HUES64 (cell line): ENCODE data around the gene GH2.
"Not testable (repeated sequence)": the region's sequence is repeated elsewhere in the genome, so short reads cannot be mapped to it uniquely, and the experiment has no call there.

ENCODE experiments used
- H3K27ac ChIP-seq: 2 replicates; pipeline ENCODE4 v1.7.0; 2013; ENCODE audit warnings: low read depth, low read length, inconsistent platforms
- H3K27me3 ChIP-seq: 2 replicates; pipeline ENCODE4 v1.6.1; 2013; ENCODE audit warnings: mild to moderate bottlenecking, low read length; ENCODE audit not compliant: insufficient read depth
- H3K36me3 ChIP-seq: 2 replicates; pipeline ENCODE4 v1.6.1; 2013; ENCODE audit warnings: mild to moderate bottlenecking, low read length; ENCODE audit not compliant: insufficient read depth
- H3K4me1 ChIP-seq: 2 replicates; pipeline ENCODE4 v1.6.1; 2013; ENCODE audit warnings: mild to moderate bottlenecking, low read length, moderate library complexity; ENCODE audit not compliant: insufficient read depth
- H3K4me3 ChIP-seq: 2 replicates; pipeline ENCODE4 v1.5.1; 2013; ENCODE audit warnings: mild to moderate bottlenecking, low read length, moderate library complexity
- H3K9ac ChIP-seq: 2 replicates; pipeline ENCODE4 v1.6.1; 2013; ENCODE audit warnings: mild to moderate bottlenecking, low read depth, low read length
- H3K9me3 ChIP-seq: 2 replicates; pipeline ENCODE4 v1.6.1; 2013; ENCODE audit warnings: low read depth, low read length; ENCODE audit not compliant: insufficient read depth
- WGBS: fragments of 150-250, 120-280 bp; methylation state at CpG from one replicate; pipeline ENCODE4 v1.1.7; 2013; ENCODE audit warnings: missing lambda C conversion rate; 5-methylcytosine and 5-hydroxymethylcytosine counted together

Gene GH2

DNA sequence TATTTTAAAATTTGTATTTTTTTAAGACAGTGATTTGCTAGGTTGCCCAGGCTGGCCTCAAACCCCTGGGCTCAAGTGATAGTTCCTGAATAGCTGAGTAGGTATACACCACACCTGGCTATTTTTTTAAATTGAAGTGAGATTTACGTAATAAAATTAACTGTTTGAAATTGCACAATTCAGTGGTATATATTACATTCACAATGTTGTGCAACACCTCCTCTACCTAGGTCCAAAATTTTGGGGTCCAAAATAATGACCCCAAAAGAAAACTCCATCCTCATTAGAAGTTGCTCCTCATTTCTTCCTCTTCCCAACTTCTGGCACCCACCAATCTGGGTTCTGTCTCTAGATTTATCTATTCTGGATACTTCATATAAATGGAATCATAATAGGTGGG is 36.2 kb downstream of the GH2 start:
- Histone ChIP-seq H3K9ac (no peak overlapping the region), H3K27me3 (peaks cover 44% of the 10 kb centered on the region), H3K9me3 (0 out of 2 replicates have a peak, but pooled peaks cover 3% of the 10 kb centered on the region), H3K4me1 (peaks cover 6% of the 10 kb centered on the region), H3K27ac (no peak overlapping the region), H3K4me3 (no peak overlapping the region), H3K36me3 (no peaks in the 10 kb centered on the region)
- WGBS: no CpG with 5 or more reads among the region's 1 CpG

DNA sequence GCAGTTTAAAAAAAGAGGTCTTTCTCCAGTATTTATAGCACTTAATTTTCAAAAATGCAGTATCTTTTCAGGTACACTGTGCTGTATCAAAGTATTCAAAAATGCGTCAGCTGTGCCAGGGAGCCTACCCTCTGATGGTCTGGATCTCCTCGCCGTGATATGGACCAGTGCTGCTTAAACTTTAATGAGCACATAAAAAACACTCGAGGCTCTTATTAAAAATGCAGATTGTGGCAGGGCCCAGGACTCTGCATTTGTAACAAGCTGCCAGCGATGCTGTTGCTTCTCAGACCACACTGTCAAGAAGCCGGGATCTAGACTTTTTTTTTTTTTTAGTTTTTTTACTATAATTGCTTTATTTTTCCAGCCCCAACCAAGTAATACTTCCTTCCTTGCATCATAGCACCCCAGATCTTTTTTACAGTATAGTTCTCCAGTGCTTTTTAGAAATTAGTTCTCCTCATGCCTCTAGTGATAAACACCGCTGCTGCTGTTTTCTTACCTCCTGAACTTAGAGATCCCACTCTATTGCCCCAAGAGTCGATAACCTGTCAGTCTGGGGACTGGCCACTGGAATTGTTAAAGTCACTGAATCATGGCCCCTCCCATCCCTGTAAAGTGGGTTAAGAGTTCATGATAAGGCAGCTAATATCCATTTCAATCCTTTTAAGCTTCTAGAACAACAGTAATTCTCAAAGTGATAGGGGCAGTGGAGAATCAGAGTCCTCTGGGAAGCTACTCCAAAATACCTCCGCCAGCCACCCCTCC is 37.6 kb downstream of the GH2 start:
- WGBS: 93% methylated on average over 8 of the region's 9 CpGs
- Histone ChIP-seq H3K36me3 (no peaks in the 10 kb centered on the region), H3K9me3 (0 out of 2 replicates have a peak, but pooled peaks cover 3% of the 10 kb centered on the region)

DNA sequence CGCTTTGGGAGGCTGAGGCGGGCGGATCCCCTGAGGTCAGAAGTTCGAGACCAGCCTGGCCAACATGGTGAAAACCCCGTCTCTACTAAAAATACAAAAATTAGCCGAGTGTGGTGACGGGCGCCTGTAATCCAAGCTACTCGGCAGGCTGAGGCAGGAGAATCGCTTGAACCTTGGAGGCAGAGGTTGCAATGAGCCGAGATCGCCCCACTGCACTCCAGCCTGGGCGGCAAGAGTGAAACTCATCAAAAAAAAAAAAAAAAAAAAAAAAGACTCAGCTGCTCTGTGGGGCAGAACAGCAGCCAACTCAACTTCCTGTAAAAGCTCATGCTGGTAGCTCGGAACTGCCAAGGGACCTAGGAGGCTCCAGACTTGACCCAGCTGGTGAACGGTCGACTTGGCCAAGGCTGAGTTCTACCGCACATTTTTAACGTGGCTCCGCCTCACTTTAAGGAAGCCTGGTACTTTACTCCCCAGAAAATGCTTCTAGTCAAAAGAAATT is 38.3 kb downstream of the GH2 start:
- Histone ChIP-seq H3K27ac (peak overlapping the region; percentile 70), H3K4me3 (peak overlapping the region; percentile 85), H3K9ac (peak overlapping the region; percentile 59; the same call in 1 of the 2 replicates), H3K27me3 (peaks cover 34% of the 10 kb centered on the region), H3K4me1 (peaks cover 18% of the 10 kb centered on the region)
- 57% methylated on average over 19 of the region's 19 CpGs for WGBS
- not testable (repeated sequence) for H3K36me3 ChIP-seq, H3K9me3 ChIP-seq

More for the DNA sequence above, 37.6 kb downstream of the GH2 start:
- peaks cover 36% of the 10 kb centered on the region for H3K27me3 ChIP-seq
- no peak overlapping the region for H3K27ac ChIP-seq
- peaks cover 11% of the 10 kb centered on the region for H3K4me1 ChIP-seq
- no peak overlapping the region for H3K9ac ChIP-seq
- H3K4me3 ChIP-seq: peak overlapping the region; percentile 85

DNA sequence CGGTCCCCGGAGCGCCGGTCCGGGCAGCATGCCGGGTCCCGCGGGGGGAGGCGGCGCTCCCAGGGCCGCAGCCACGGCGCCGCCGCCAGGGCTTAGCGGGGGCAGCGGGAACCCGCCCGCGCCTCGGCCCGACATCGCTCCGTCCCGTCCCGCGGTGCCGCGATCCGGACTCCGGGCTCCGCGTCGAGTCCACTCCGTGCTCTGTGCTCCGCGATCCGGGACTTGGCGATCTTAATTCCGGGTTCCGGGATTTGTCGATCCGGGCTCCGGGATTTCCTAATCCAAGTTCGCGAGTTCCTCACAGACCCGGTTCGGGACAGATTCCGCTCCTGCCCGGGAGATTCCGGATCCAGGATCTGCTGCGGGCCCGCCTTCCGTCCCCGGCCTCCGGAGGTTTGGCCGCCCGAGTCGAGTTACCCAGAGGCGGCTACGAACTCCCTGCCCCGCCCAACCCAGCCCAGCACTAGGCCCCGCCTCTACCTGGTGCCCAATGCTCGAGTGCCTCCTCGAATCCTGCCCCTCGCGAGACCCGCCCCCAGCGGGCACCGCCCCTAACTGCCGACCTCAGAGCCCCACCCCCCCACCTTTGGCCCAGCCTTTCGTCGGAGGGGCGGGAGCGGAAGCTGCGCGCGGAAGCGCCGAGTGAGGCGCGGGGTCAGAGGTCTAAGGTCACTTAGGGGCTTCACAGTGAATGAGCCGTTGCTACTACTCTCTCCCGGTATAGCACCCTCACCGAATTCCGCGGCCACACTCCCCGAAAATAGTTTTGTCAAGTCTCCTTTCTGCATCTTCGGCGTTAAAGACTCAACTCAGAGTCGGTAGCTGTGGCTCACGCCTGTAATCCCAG is 39.0 kb downstream of the GH2 start, which contains the start of gene SMARCD2:
Gene SMARCD2, minus strand, starts transcription at position 146 of the 847 bp plus-strand sequence. Its CDS starts 11 bp downstream, at position 135.
- peak within 1 kb of the TSS; percentile 81 for H3K9ac ChIP-seq
- under 1% methylated on average over 92 of the region's 92 CpGs for WGBS

DNA sequence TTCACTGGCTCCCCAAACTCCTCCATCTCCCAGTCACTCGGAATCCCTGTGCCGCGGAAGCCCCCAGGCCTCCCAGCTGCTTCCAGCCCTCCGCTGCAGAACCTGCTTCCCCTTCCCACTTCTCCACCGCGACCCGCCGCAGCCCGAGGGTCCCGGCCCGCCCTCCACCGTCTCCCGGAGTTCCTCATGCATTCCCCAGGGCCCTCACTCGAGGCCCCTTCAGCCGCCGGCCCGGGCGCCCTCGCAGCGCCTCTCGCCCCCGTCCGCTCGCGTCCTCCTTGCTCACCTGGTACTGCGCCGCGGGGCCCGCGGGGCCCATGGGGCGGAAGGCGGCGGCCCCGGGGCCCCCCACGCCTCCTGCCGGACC is 39.6 kb downstream of the GH2 start:
- Histone ChIP-seq H3K4me1 (peaks cover 21% of the 10 kb centered on the region), H3K27me3 (peaks cover 21% of the 10 kb centered on the region; the same call in 1 of the 2 replicates), H3K9ac (peak overlapping the region; percentile 81), H3K9me3 (no peaks in the 10 kb centered on the region), H3K27ac (peak overlapping the region; percentile 33), H3K4me3 (peak overlapping the region; percentile 85), H3K36me3 (no peaks in the 10 kb centered on the region)
- under 1% methylated on average over 36 of the region's 36 CpGs for WGBS

More for the DNA sequence above, 39.0 kb downstream of the GH2 start, which contains the start of gene SMARCD2:
- Histone ChIP-seq H3K4me1 (peaks cover 21% of the 10 kb centered on the region), H3K9me3 (no peaks in the 10 kb centered on the region), H3K27me3 (peaks cover 27% of the 10 kb centered on the region), H3K36me3 (no peaks in the 10 kb centered on the region), H3K4me3 (peak within 1 kb of the TSS; percentile 85), H3K27ac (peak within 1 kb of the TSS; percentile 70)

DNA sequence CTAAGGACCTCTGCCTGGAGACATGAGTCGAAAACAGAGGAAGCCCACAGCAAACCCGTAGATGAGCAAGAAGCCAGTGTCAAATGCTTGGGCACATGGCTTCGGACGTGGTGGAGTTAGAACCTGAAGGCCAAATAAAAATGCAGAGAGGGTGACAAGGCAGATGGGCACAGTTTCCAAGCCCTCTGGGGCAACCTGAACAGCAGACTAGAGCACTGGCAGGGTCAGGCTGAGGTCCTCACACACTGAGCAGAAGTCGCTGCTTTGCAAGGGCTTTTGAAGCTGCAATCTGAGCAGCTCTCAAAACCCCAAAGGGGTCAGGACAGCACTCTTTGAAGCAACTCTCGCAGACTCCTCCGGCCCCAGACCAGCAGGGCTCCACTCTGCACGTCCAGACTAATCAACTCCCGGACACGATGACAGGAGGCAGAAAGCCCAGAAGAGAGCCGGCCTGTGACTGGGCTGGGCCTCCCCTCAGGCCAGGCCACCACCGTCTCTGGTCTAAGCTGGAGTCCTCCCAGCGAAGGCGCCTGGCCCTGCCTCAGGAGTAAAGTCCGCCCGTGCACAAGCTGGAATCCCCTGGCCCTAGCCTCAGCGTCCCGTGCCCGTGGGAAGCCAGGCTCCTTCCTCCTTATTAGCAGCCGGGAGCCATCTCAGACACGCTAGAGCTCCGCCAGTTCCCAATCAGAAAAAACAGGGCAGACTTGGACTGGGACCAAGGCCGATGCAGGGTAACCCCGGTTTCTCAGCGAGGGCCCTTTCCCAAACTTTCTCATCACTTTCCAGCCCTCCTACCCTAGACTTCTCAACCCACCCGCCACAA is 40.2 kb downstream of the GH2 start:
- H3K9me3 ChIP-seq: no peaks in the 10 kb centered on the region
- H3K4me1 ChIP-seq: peaks cover 21% of the 10 kb centered on the region
- WGBS: 17% methylated on average over 26 of the region's 26 CpGs
- peak overlapping the region; percentile 85 for H3K4me3 ChIP-seq
- peaks cover 15% of the 10 kb centered on the region; the same call in 1 of the 2 replicates for H3K27me3 ChIP-seq
- H3K9ac ChIP-seq: peak overlapping the region; percentile 81
- H3K36me3 ChIP-seq: peaks cover 6% of the 10 kb centered on the region; the same call in 1 of the 2 replicates
- peak overlapping the region; percentile 33 for H3K27ac ChIP-seq

DNA sequence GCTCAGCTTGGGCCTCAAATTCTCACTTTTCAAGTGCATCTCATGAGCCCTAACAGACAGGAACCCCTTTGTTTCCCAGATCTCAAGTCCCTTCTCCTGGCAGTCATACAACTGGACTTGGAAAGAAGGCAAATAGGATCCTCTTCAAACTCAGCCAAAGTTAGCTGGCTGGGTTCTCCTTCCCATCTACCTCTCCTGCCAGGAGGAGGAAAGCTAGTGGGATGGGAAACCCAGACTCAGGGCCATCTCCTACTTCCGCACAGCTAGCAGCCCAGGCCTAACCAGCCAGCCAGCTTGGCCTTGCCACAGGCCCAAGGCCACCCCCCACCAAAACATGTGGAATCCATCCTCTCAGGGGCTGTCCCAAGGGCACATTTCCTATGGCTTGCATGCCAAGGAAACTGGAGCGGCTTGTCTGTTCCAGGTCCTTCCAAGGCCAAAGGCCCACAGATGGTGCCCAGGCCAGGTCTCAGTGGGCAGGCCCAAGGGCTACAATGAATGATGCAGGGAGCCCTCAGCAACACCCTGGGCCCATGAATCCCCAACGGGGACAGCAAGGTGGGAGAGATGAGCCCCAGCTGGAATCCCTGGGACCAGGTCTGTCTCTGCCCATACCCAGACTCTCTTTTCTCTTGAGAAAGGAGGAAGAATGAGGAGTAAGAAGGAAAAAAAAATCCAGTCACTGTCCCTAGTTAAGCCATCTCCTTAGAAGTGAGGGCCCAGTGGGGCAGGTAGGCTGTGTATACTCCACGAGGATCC is 41.0 kb downstream of the GH2 start:
- Histone ChIP-seq H3K36me3 (peaks cover 13% of the 10 kb centered on the region), H3K9ac (peak overlapping the region; percentile 81; the same call in 1 of the 2 replicates), H3K27ac (no peak overlapping the region), H3K4me1 (peaks cover 21% of the 10 kb centered on the region), H3K4me3 (peak overlapping the region; percentile 85), H3K27me3 (peaks cover 8% of the 10 kb centered on the region; the same call in 1 of the 2 replicates), H3K9me3 (no peaks in the 10 kb centered on the region)
- 91% methylated on average over 4 of the region's 4 CpGs for WGBS

DNA sequence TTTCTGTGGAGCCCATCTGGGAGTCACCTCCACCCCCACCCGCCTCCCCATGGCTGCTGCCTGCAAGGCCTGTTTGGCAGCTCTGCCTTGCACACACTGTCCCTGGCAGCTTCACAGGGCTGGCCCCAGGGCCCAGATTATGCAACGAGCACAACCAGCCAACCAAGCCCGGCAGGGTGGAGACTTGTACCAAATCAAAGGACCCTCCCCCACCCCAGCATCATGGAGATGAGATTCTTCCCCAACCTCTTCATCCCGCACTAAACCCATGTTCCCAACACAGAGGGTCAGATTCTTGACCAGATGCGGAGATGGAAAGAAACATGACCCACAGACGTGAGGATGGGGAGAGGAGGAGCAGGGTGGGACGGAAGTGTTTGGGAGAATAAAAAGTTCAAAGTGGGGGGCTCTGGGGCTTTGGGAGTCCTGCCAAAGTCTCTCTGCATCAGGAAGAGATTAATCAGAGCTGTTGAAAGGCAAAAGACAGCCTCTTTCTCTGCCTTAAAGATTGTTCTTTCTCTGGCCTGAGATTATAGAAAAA is 43.0 kb downstream of the GH2 start:
- Histone ChIP-seq H3K4me1 (peaks cover 21% of the 10 kb centered on the region), H3K27me3 (no peaks in the 10 kb centered on the region), H3K9me3 (no peaks in the 10 kb centered on the region), H3K4me3 (no peak overlapping the region), H3K27ac (peak overlapping the region; percentile 34; the same call in 1 of the 2 replicates), H3K36me3 (peaks cover 24% of the 10 kb centered on the region), H3K9ac (no peak overlapping the region)
- WGBS: 72% methylated on average over 7 of the region's 7 CpGs

DNA sequence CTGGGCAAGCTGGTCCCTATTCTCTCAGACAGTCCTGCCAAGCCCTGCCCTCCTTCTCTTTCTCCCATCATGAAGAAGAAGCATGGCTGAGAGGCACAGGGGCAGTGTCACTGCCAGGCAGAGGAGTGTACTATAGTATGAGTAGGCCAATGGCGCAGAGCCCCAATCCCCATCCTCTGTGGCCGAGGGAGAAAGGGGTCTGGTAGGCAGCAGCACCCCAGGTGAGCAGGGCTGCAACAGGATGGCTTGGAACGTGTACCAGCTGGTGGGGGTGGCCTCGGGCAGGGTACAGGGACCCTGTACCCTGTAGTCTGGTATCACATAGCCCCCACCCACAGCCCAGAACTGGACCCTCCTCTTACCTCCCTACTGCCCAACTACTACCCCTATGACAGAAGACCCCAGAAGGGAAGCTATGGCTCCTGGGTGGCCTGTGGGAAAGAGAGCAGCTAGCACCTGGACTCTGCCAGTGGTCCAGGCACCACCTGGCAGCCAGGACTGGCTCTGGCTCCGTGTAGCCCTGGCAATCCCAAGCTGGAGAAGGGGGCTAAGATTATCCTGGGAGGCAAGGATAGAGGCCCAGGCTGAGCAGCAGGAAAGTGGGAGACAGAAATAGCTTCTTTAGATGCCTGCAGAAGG is 43.7 kb downstream of the GH2 start:
- H3K9ac ChIP-seq: no peak overlapping the region
- H3K36me3 ChIP-seq: peaks cover 30% of the 10 kb centered on the region
- H3K9me3 ChIP-seq: no peaks in the 10 kb centered on the region
- H3K27me3 ChIP-seq: no peaks in the 10 kb centered on the region
- H3K27ac ChIP-seq: no peak overlapping the region
- no peak overlapping the region for H3K4me3 ChIP-seq
- H3K4me1 ChIP-seq: peaks cover 21% of the 10 kb centered on the region
- WGBS: 86% methylated on average over 5 of the region's 5 CpGs
